Esophagus mucosa (tissue), 1 donor: ENCODE data around the gene MPPED1. TPM values are rescaled to one million over a fixed set of nuclear protein-coding genes. Genes with fewer than 3 reads are reported as not detected.

Source experiments
- ATAC-seq: fragments of 200-7000 bp; cut with Tn5 transposase; one replicate; pipeline ENCODE4 v1.9.1; 2020
- total RNA-seq: library from RNA; stranded (reverse); gene quantifications from one replicate; pipeline ENCODE4 v1.2.4, GENCODE V29; 2023
- donor health status: DM: yes; HTN: yes; CAD: no.

Gene MPPED1
- total RNA-seq, 1 donor from 2014 or later = not detected

- ATAC-seq = no peak
These were observed 66.9 kb downstream of the MPPED1 start for GRCh38 chr22:43478621-43479300.

GRCh38 chr22:43479301-43479950 is 67.6 kb downstream of the MPPED1 start:
- ATAC-seq = no peak

GRCh38 chr22:43479962-43480361 is 68.1 kb downstream of the MPPED1 start:
- ATAC-seq = no peak

DNA sequence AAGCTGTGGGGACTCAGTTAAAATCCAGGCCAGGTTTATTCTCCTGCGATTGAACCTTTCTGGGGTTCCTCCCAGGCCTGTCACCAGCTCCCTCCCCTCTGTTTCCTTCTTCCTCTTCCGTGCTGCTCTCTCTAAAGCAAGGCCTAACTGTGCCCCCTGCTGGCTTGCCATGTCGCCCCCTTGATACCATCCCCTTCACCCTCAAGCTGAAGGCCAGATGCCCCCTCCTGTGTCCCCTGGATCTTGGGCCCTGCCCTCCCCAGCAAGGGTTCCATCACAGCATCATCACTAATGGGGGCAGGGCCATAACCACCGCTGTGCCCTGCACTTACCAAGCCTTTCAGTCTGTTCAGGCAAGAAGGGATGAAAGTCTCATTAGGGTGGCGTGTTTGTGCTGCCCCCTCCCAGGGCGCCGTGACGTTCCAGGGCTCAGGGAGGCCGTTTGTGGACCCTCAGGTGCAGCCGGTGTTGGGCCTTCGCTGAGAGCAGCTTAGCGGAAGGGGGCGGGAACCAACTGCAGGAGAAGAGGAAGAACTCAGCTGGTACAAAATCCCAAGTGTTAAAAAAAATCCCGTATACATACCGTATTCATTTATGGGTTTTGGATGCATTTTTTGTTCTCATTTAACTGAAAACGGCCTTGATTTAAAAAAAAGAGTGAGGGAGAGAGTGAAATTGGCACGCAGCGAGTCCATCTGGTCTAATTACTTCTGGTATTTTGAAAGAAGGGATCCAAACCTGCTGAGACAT is 69.9 kb downstream of the MPPED1 start:
- no peak for ATAC-seq

DNA sequence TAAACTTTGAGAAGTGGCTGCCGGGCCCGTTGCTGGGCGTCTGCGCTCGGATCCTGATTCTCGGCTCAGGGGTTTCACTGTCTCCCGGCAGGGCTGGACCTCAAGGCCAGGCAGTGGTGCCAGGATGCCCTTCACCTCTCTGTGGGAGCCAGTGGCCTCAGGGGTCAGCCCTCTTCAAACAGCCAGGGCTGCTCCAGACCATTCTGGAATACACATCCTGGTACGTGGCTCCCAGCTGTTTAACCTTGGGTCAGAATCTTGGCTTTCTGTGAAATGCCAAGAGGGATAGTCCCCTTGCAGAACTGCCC is 70.5 kb downstream of the MPPED1 start:
- ATAC-seq = no peak

- ATAC-seq = no peak
These were observed 71.5 kb downstream of the MPPED1 start for GRCh38 chr22:43483266-43483665.

- ATAC-seq = no peak
These were observed 71.9 kb downstream of the MPPED1 start for GRCh38 chr22:43483669-43484068.

- no peak for ATAC-seq
These were observed 72.4 kb downstream of the MPPED1 start for GRCh38 chr22:43484227-43484626.

GRCh38 chr22:43485502-43486089 is 73.8 kb downstream of the MPPED1 start:
- ATAC-seq = no peak

DNA sequence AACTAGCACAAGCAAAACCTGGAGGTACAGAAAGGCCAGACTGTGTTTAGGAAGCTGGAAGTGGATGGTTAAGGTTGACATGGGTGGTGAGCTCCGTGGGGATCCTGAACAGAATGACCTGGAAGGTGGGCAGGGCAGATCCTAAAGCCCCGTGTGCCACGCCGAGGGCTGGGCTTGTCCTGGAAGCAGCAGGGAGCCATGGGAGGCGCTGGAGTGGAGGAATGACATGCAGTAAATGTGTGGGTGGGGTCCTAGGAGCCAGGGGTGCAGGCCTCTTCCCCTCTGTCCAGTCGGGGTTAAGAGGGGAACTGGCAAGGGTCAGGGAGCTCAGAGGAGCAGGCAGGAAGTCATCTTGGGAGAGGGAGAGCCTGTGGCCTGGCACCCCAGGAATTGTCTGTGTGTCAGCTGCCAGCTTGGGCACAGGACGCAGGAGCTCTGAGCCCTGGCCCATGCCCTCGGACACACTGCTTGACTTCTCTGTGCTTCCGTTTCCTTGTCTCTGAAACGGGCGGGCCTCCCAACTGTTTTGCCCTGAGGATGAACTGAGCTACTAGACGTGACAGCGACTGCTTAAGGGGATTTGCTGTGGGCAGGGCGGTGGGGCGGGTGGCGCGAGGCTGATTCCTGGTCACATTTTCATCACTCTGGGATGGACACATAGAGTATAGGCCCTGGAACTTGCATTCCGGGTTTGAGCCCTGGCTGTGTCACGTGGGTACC is 75.7 kb downstream of the MPPED1 start:
- ATAC-seq = no peak

DNA sequence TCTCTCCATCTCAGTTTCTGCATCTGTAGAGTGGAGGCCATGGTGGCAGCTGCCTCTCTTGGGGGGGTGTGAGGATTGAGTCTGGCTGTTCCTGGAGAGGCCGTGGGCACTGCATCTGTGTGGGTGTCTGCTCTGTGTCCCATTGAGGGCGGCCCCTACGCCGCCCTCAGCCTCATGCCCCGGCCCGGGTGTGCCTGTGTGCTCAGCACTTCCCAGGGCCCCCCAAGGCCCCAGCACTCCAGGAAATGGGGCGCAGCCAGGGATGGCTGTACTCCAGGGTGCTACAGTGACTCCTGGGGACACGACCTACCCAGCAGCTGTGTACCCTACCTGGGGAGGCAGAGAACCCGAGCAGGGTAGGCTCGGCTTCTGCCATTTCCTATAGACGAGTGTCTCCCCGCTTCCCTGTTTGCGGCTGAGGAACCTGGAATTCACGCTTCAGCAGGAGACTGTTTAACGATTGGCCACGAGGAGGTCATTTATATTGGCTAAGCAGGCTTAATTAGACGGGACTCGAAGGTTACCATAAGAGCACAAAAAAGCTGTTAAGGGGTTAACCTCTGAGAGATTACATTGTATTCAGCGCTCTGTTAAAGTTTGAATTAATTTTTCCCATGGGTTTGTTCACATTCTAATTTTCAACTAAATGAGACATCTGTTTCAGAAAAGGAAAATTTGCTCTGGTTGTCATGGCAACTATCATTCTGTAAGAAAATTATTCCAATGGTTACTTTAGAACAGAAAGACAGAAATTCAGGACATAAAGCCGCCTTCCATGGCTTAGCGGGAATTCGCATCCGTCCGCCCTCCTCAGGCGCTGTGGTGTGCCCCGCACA is 76.4 kb downstream of the MPPED1 start:
- ATAC-seq = no peak

DNA sequence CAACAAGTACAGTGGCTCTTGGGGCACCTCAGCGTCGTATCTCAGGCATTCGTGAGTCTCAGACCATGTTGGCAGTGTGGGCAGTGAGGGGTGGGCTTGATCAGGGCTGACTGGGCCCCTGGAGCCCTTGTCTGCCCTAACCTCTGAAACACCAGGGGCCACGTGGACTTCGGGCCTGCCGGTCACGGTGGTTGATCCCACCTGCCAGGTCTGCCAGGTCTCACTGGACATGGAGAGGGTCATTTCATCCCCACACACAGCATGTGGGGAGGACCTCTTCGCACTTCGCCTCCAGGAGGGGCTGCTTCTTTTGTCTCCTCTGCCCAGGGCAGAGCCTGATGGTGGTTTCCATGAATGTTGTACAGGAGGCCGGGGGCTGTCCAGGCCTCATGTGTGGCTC is 77.1 kb downstream of the MPPED1 start:
- ATAC-seq = no peak

DNA sequence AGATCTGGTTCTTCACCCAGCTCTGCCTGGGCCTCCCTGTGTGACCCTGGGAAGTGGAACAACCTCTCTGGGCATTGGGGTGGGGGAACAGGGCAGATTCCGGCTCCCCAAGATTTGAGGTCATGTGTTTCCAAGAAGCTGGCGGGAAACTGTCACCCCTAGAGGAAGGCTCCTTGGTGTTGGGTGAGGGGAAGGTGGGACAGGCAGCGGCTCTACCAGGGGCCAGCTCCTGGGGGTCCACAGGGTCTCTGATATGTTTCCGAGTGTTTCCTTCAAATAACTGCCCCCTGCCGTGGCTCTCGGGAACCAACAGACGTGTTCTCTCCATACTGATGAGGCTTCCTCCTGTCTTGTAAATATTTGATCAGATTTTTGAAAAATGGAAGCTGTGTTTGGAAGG is 78.5 kb downstream of the MPPED1 start:
- no peak for ATAC-seq

GRCh38 chr22:43491177-43491576 is 79.4 kb downstream of the MPPED1 start:
- ATAC-seq = no peak

DNA sequence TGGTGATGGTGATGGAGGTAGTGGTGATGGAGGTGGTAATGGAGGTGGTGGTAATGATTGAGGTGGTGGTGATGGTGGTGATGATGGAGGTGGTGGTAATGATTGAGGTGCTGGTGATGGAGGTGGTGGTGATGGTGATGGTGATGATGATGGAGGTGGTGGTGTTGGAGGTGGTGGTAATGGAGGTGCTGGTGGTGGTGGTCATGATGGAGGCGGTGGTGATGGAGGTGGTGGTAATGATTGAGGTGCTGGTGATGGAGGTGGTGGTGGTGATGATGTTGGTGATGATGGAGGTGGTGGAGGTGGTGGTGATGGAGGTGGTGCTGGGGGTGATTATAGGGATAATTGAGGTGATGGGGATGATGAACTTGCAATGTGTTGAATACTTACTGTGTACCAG is 79.9 kb downstream of the MPPED1 start:
- no peak for ATAC-seq

GRCh38 chr22:43493297-43493696 is 81.5 kb downstream of the MPPED1 start:
- ATAC-seq = no peak

GRCh38 chr22:43497956-43498855 is 86.4 kb downstream of the MPPED1 start:
- no peak for ATAC-seq

DNA sequence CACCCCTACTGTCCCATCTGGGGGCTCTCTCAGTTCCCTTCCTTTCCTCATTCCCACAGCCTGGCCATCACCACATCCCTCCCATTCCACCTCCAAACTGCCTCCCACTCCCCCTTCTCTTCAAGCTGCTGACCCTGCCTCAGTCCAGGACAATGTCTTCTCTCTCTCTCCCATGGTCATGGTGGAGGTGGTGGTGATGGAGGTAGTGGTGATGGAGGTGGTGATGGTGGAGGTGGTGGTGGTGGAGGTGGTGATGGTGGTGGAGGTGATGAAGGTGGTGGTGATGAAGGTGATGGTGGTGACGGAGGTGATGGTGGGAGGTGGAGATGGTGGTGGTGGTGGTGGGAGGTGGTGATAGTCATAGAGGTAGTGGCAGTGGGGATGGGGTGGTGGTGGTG is 87.0 kb downstream of the MPPED1 start:
- no peak for ATAC-seq

GRCh38 chr22:43500792-43501785 is 89.3 kb downstream of the MPPED1 start:
- no peak for ATAC-seq

- ATAC-seq = no peak
These were observed 90.1 kb downstream of the MPPED1 start for GRCh38 chr22:43501878-43502277.
